ENCODE data around the gene PPOX.
A peak's percentile ranks its signal among the peaks of the same experiment; 100 is the strongest.

DNA sequence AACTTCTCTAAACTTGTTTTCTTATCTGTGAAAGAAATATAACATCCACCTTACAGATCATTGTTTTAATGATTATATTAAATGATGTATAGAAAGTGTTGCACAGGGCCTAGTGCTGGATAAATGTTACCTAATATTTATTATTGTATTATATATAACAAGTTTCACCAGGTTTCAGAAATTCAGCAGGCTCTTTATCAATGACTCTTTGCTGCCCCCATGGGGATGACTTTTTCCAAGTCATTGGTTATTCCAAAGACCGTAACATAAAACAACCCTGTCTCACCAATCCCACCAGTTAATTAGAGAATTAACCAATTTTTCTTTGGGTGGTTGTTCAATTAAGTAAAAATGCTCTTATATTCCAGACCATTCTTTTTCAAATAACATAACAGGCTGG lies 26.5 kb upstream of the PPOX start:
- TF ChIP-seq, protein P1, sequence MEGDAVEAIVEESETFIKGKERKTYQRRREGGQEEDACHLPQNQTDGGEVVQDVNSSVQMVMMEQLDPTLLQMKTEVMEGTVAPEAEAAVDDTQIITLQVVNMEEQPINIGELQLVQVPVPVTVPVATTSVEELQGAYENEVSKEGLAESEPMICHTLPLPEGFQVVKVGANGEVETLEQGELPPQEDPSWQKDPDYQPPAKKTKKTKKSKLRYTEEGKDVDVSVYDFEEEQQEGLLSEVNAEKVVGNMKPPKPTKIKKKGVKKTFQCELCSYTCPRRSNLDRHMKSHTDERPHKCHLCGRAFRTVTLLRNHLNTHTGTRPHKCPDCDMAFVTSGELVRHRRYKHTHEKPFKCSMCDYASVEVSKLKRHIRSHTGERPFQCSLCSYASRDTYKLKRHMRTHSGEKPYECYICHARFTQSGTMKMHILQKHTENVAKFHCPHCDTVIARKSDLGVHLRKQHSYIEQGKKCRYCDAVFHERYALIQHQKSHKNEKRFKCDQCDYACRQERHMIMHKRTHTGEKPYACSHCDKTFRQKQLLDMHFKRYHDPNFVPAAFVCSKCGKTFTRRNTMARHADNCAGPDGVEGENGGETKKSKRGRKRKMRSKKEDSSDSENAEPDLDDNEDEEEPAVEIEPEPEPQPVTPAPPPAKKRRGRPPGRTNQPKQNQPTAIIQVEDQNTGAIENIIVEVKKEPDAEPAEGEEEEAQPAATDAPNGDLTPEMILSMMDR (IDR thresholded peaks at IDR 0.05): peak; percentile 60
- no peak for TF ChIP-seq EZH2 (IDR thresholded peaks at IDR 0.05)
- TF ChIP-seq EZH2phosphoT487 (IDR thresholded peaks at IDR 0.05): no peak

Data from neural progenitor cell (in vitro differentiated cells).